ENCODE results near the gene COA8. TPM values are rescaled to one million over a fixed set of nuclear protein-coding genes. Genes with fewer than 3 reads are reported as not detected.

COA8 gene
- total RNA-seq, 2 donors from 2014 or later = 30.9 to 39.9 TPM

GRCh38 chr14:103547941-103548462, 14.8 kb upstream of the COA8 start:
- Mint-ChIP-seq H3K4me3 (no peak overlapping the region), H3K27me3 (no peaks in the 10 kb centered on the region), H3K27ac (no peak overlapping the region), H3K4me1 (no peaks in the 10 kb centered on the region), H3K9me3 (no peaks in the 10 kb centered on the region), H3K36me3 (ENCODE audit: low read depth) (no peaks in the 10 kb centered on the region)
- ATAC-seq (replicated peaks) = no peak

- H3K4me1 Mint-ChIP-seq = no peaks in the 10 kb centered on the region
- H3K36me3 Mint-ChIP-seq (ENCODE audit: low read depth) = no peaks in the 10 kb centered on the region
- H3K4me3 Mint-ChIP-seq = no peak overlapping the region
- no peaks in the 10 kb centered on the region for H3K9me3 Mint-ChIP-seq
- no peak for ATAC-seq (replicated peaks)
- H3K27me3 Mint-ChIP-seq = no peaks in the 10 kb centered on the region
- no peak overlapping the region for H3K27ac Mint-ChIP-seq
Measured at GRCh38 chr14:103548463-103549351, 14.1 kb upstream of the COA8 start.

- H3K9me3 Mint-ChIP-seq = no peaks in the 10 kb centered on the region
- H3K4me1 Mint-ChIP-seq = no peaks in the 10 kb centered on the region
- no peaks in the 10 kb centered on the region for H3K27me3 Mint-ChIP-seq
- no peak overlapping the region for H3K4me3 Mint-ChIP-seq
- peaks cover under 1% of the 10 kb centered on the region for H3K36me3 Mint-ChIP-seq (ENCODE audit: low read depth)
- no peak for ATAC-seq (replicated peaks)
- H3K27ac Mint-ChIP-seq = no peak overlapping the region
Measured at GRCh38 chr14:103549361-103550311, 13.1 kb upstream of the COA8 start.

GRCh38 chr14:103550451-103551337, 12.1 kb upstream of the COA8 start:
- no peak overlapping the region for H3K4me3 Mint-ChIP-seq

GRCh38 chr14:103551338-103551762, 11.4 kb upstream of the COA8 start:
- no peak for ATAC-seq (replicated peaks)
- Mint-ChIP-seq H3K27ac (peak overlapping the region; percentile 33), H3K9me3 (no peaks in the 10 kb centered on the region), H3K4me3 (no peak overlapping the region), H3K27me3 (no peaks in the 10 kb centered on the region), H3K4me1 (no peaks in the 10 kb centered on the region), H3K36me3 (ENCODE audit: low read depth) (peaks cover 13% of the 10 kb centered on the region)

More at GRCh38 chr14:103550451-103551337, 12.1 kb upstream of the COA8 start:
- no peaks in the 10 kb centered on the region for H3K9me3 Mint-ChIP-seq
- no peaks in the 10 kb centered on the region for H3K4me1 Mint-ChIP-seq
- H3K27me3 Mint-ChIP-seq = no peaks in the 10 kb centered on the region
- H3K27ac Mint-ChIP-seq = no peak overlapping the region
- ATAC-seq (replicated peaks) = no peak
- peaks cover 11% of the 10 kb centered on the region for H3K36me3 Mint-ChIP-seq (ENCODE audit: low read depth)

- H3K27me3 Mint-ChIP-seq = no peaks in the 10 kb centered on the region
- H3K36me3 Mint-ChIP-seq (ENCODE audit: low read depth) = peaks cover 22% of the 10 kb centered on the region
- no peaks in the 10 kb centered on the region for H3K9me3 Mint-ChIP-seq
- no peak overlapping the region for H3K4me3 Mint-ChIP-seq
- no peak for ATAC-seq (replicated peaks)
- no peaks in the 10 kb centered on the region for H3K4me1 Mint-ChIP-seq
- peak overlapping the region; percentile 33 for H3K27ac Mint-ChIP-seq
Measured at GRCh38 chr14:103552011-103552845, 10.5 kb upstream of the COA8 start.

- ATAC-seq (replicated peaks) = no peak
- H3K4me1 Mint-ChIP-seq = no peaks in the 10 kb centered on the region
- no peak overlapping the region for H3K4me3 Mint-ChIP-seq
- H3K36me3 Mint-ChIP-seq (ENCODE audit: low read depth) = peaks cover 28% of the 10 kb centered on the region
- no peaks in the 10 kb centered on the region for H3K27me3 Mint-ChIP-seq
- H3K9me3 Mint-ChIP-seq = no peaks in the 10 kb centered on the region
- no peak overlapping the region for H3K27ac Mint-ChIP-seq
Measured at GRCh38 chr14:103552846-103553210, 9.9 kb upstream of the COA8 start.

GRCh38 chr14:103555559-103556337, 7.0 kb upstream of the COA8 start:
- H3K9me3 Mint-ChIP-seq = no peaks in the 10 kb centered on the region
- H3K4me1 Mint-ChIP-seq = peaks cover 16% of the 10 kb centered on the region
- no peak for ATAC-seq (replicated peaks)
- no peaks in the 10 kb centered on the region for H3K27me3 Mint-ChIP-seq
- no peak overlapping the region for H3K4me3 Mint-ChIP-seq
- peaks cover 57% of the 10 kb centered on the region for H3K36me3 Mint-ChIP-seq (ENCODE audit: low read depth)
- peak overlapping the region; percentile 0 for H3K27ac Mint-ChIP-seq

GRCh38 chr14:103556946-103557758, 5.6 kb upstream of the COA8 start:
- H3K4me3 Mint-ChIP-seq = no peak overlapping the region
- H3K36me3 Mint-ChIP-seq (ENCODE audit: low read depth) = peaks cover 70% of the 10 kb centered on the region
- H3K4me1 Mint-ChIP-seq = peaks cover 19% of the 10 kb centered on the region
- no peaks in the 10 kb centered on the region for H3K27me3 Mint-ChIP-seq
- H3K9me3 Mint-ChIP-seq = no peaks in the 10 kb centered on the region
- ATAC-seq (replicated peaks) = no peak
- peak overlapping the region; percentile 52 for H3K27ac Mint-ChIP-seq

- Mint-ChIP-seq H3K4me3 (no peak overlapping the region), H3K4me1 (peaks cover 19% of the 10 kb centered on the region), H3K27me3 (no peaks in the 10 kb centered on the region), H3K9me3 (no peaks in the 10 kb centered on the region), H3K27ac (peak overlapping the region; percentile 52), H3K36me3 (ENCODE audit: low read depth) (peaks cover 73% of the 10 kb centered on the region)
- ATAC-seq (replicated peaks) = no peak
Measured at GRCh38 chr14:103558071-103558882, 4.5 kb upstream of the COA8 start.

GRCh38 chr14:103559766-103560165, 3.0 kb upstream of the COA8 start:
- H3K9me3 Mint-ChIP-seq = no peaks in the 10 kb centered on the region
- peaks cover 75% of the 10 kb centered on the region for H3K36me3 Mint-ChIP-seq (ENCODE audit: low read depth)
- H3K27me3 Mint-ChIP-seq = no peaks in the 10 kb centered on the region
- peak overlapping the region; percentile 96 for H3K27ac Mint-ChIP-seq
- peaks cover 19% of the 10 kb centered on the region for H3K4me1 Mint-ChIP-seq
- peak overlapping the region; percentile 98 for H3K4me3 Mint-ChIP-seq
- ATAC-seq (replicated peaks) = no peak
